Measurements from ENCODE around the gene GATA3.

DNA sequence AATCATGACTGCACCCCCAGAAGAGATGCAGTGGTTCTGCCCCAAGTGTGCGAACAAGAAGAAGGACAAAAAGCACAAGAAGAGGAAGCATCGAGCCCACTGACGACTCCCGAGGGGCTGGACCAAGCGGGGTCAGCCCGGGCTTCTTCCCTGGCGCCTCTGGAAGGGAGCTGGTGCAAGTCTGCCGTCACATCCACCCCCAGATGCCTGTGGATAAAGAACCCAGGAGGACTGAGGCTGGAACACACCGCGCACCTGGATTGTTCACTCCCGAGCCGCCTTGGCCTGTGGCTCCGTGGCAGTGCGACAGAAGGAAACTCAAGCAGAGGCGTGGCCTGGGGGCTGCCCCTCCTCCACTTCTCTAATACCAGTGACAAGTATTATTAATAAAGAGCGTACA lies 39.8 kb upstream of the GATA3 start:
- TF ChIP-seq EZH2phosphoT487 (IDR thresholded peaks at IDR 0.05; ENCODE audit: insufficient read depth, low read depth), result no peak
- no peak for TF ChIP-seq EZH2 (IDR thresholded peaks at IDR 0.05; ENCODE audit: insufficient read depth, poor library complexity, severe bottlenecking)

Measured in GM23248 (cell line).